Mesenchymal stem cell (in vitro differentiated cells and primary cell): ENCODE data around the gene ADAM23.

Source experiments
- DNase-seq: peaks from one replicate; pipeline ENCODE4 v3.0.0-alpha.2; 2013
- H2AFZ ChIP-seq: one replicate; pipeline ENCODE4 v1.6.1; 2013; ENCODE audit warnings: low read depth, mild to moderate bottlenecking, control low read depth, inconsistent platforms, low read length, moderate library complexity
- H2AK5ac ChIP-seq: 2 replicates; pipeline ENCODE4 v1.6.1; 2013; ENCODE audit warnings: low read length, moderate library complexity, mild to moderate bottlenecking, inconsistent platforms; ENCODE audit not compliant: severe bottlenecking
- H2BK120ac ChIP-seq: one replicate; pipeline ENCODE4 v1.6.1; 2013; ENCODE audit warnings: low read depth, mild to moderate bottlenecking, inconsistent platforms, low read length, moderate library complexity
- H2BK12ac ChIP-seq, 2 experiments: one replicate each; pipeline ENCODE4 v1.6.1; 2013; ENCODE audit warnings: inconsistent platforms in 2 of 2, low read length in 2 of 2, mild to moderate bottlenecking in 2 of 2, moderate library complexity in 2 of 2, control low read depth in 1 of 2
- H2BK15ac ChIP-seq: one replicate; pipeline ENCODE4 v1.6.1; 2013; ENCODE audit warnings: mild to moderate bottlenecking, low read depth, inconsistent platforms; ENCODE audit not compliant: poor library complexity, severe bottlenecking
- H2BK5ac ChIP-seq: 2 replicates; pipeline ENCODE4 v1.6.1; 2013; ENCODE audit warnings: low read depth, mild to moderate bottlenecking, low read length, control low read depth, inconsistent platforms; ENCODE audit not compliant: poor library complexity, severe bottlenecking
- H3K14ac ChIP-seq, 2 experiments: one replicate each; pipeline ENCODE4 v1.6.1; 2013; ENCODE audit warnings: inconsistent platforms in 2 of 2, low read length in 2 of 2, control low read depth in 1 of 2, mild to moderate bottlenecking in 1 of 2, moderate library complexity in 1 of 2
- H3K18ac ChIP-seq, 2 experiments: one replicate each; pipeline ENCODE4 v1.6.1; 2013; ENCODE audit warnings: inconsistent platforms in 2 of 2, low read length in 2 of 2, control low read depth in 1 of 2, low read depth in 1 of 2, mild to moderate bottlenecking in 1 of 2
- H3K23ac ChIP-seq, 2 experiments: one replicate each; pipeline ENCODE4 v1.6.1; 2013; ENCODE audit warnings: inconsistent platforms in 2 of 2, low read length in 2 of 2, mild to moderate bottlenecking in 2 of 2, moderate library complexity in 2 of 2, control low read depth in 1 of 2
- H3K27ac ChIP-seq: 2 replicates; pipeline ENCODE4 v1.5.1; 2013; ENCODE audit warnings: mild to moderate bottlenecking, moderate library complexity, low read length, control low read depth, inconsistent platforms; ENCODE audit not compliant: poor library complexity, severe bottlenecking
- H3K27me3 ChIP-seq, 2 experiments: 2 replicates each; pipeline versions ENCODE4 v1.6.1 to v1.7.0; 2013; ENCODE audit warnings: low read length in 2 of 2, mild to moderate bottlenecking in 2 of 2, moderate library complexity in 2 of 2, control low read depth in 1 of 2, inconsistent platforms in 1 of 2; ENCODE audit not compliant: control insufficient read depth in 1 of 2, insufficient read depth in 1 of 2
- H3K36me3 ChIP-seq, 2 experiments: 2 replicates each; pipeline versions ENCODE4 v1.6.1 to v1.7.0; 2013; ENCODE audit warnings: low read length in 2 of 2, control low read depth in 1 of 2, inconsistent platforms in 1 of 2, low read depth in 1 of 2, mild to moderate bottlenecking in 1 of 2; ENCODE audit not compliant: insufficient read depth in 2 of 2, control insufficient read depth in 1 of 2
- H3K4ac ChIP-seq, 2 experiments: one replicate each; pipeline ENCODE4 v1.6.1; 2013; ENCODE audit warnings: inconsistent platforms in 2 of 2, low read length in 2 of 2, mild to moderate bottlenecking in 2 of 2, moderate library complexity in 2 of 2, control low read depth in 1 of 2, low read depth in 1 of 2
- H3K4me1 ChIP-seq: 2 replicates; pipeline ENCODE4 v1.6.1; 2013; ENCODE audit warnings: low read depth, low read length, control low read depth; ENCODE audit not compliant: control insufficient read depth, insufficient read depth
- H3K4me2 ChIP-seq: 2 replicates; pipeline ENCODE4 v1.6.1; 2013; ENCODE audit warnings: low read length, mild to moderate bottlenecking, inconsistent platforms; ENCODE audit not compliant: poor library complexity, severe bottlenecking
- H3K4me3 ChIP-seq, 2 experiments: 2 replicates each; pipeline versions ENCODE4 v1.5.1 to v1.7.0; 2013; ENCODE audit warnings: low read length in 2 of 2, mild to moderate bottlenecking in 2 of 2, control low read depth in 1 of 2, low read depth in 1 of 2; ENCODE audit not compliant: insufficient read depth in 1 of 2
- H3K79me1 ChIP-seq: replicated peaks from 2 replicates; pipeline ENCODE4 v1.6.1; 2013; ENCODE audit warnings: mild to moderate bottlenecking, control low read depth, low read length, inconsistent platforms; ENCODE audit not compliant: poor library complexity, severe bottlenecking
- H3K9ac ChIP-seq: 2 replicates; pipeline ENCODE4 v1.7.0; 2013; ENCODE audit warnings: mild to moderate bottlenecking, low read length, moderate library complexity
- H3K9me3 ChIP-seq: 2 replicates; pipeline ENCODE4 v1.7.0; 2013; ENCODE audit warnings: mild to moderate bottlenecking, low read length; ENCODE audit not compliant: control insufficient read depth
- H4K8ac ChIP-seq: one replicate; pipeline ENCODE4 v1.6.1; 2013; ENCODE audit warnings: inconsistent platforms, mild to moderate bottlenecking, low read length, moderate library complexity
- H4K91ac ChIP-seq: one replicate; pipeline ENCODE4 v1.6.1; 2013; ENCODE audit warnings: mild to moderate bottlenecking, low read length, inconsistent platforms
- WGBS: methylation state at CpG from one replicate; pipeline ENCODE4 v1.1.7; 2013; ENCODE audit warnings: mixed read lengths; 5-methylcytosine and 5-hydroxymethylcytosine counted together

ADAM23 gene

DNA sequence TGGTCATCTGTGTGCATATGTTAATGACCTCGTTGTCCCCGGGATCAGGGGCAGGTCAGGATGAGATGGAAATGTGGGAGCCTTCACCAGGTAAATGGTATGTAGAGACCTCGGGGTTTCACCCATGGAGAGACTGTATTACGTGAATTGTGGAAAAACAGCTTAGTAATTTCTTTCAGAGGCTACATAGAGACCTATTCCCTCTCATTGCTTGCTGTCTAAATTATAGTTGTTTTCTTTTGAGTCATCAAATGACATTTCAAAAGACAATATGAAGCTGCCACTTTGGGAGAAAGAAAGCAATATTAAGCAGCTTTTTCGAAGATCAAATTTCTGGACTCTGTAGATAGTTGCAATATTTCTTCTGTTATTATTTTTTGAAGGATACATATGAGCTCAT is 20.4 kb downstream of the ADAM23 start:
- Histone ChIP-seq H2BK5ac (no peak overlapping the region), H3K4me3 (no peak overlapping the region), H4K91ac (no peak overlapping the region), H2BK120ac (no peak overlapping the region), H3K9me3 (no peaks in the 10 kb centered on the region), H2AFZ (no peak overlapping the region), H3K27ac (no peak overlapping the region), H3K4me2 (no peak overlapping the region), H3K79me1 (no peaks in the 10 kb centered on the region), H3K27me3 (no peaks in the 10 kb centered on the region), H3K14ac (no peak overlapping the region), H3K36me3 (no peaks in the 10 kb centered on the region), H3K18ac (no peak overlapping the region), H3K4ac (no peak overlapping the region), H3K9ac (no peak overlapping the region), H3K4me1 (no peaks in the 10 kb centered on the region), H4K8ac (no peak overlapping the region), H2BK15ac (no peak overlapping the region), H3K23ac (no peak overlapping the region), H2BK12ac (no peak overlapping the region), H2AK5ac (no peak overlapping the region)
- DNase-seq, result no peak
- whole genome bisulfite sequencing, result 87% methylated on average over 5 of the region's 5 CpGs

GRCh38 chr2:206464597-206464996 is 21.3 kb downstream of the ADAM23 start:
- H3K4me1 ChIP-seq, result no peaks in the 10 kb centered on the region
- no peaks in the 10 kb centered on the region for H3K9me3 ChIP-seq
- no peak overlapping the region for H4K8ac ChIP-seq
- H2AFZ ChIP-seq, result no peak overlapping the region
- no peak overlapping the region for H3K18ac ChIP-seq
- H3K79me1 ChIP-seq, result no peaks in the 10 kb centered on the region
- no peak overlapping the region for H4K91ac ChIP-seq
- H3K14ac ChIP-seq, result no peak overlapping the region
- H3K23ac ChIP-seq, result no peak overlapping the region
- H2BK5ac ChIP-seq, result no peak overlapping the region
- H2BK12ac ChIP-seq, result no peak overlapping the region
- no peak overlapping the region for H3K4me2 ChIP-seq
- no peaks in the 10 kb centered on the region for H3K27me3 ChIP-seq
- H3K27ac ChIP-seq, result no peak overlapping the region
- no peak overlapping the region for H2AK5ac ChIP-seq
- H3K4ac ChIP-seq, result no peak overlapping the region
- no peak overlapping the region for H2BK15ac ChIP-seq
- H2BK120ac ChIP-seq, result no peak overlapping the region
- DNase-seq, result no peak
- H3K4me3 ChIP-seq, result no peak overlapping the region
- H3K36me3 ChIP-seq, result no peaks in the 10 kb centered on the region
- 100% methylated on average over 1 of the region's 2 CpGs for WGBS
- H3K9ac ChIP-seq, result no peak overlapping the region

DNA sequence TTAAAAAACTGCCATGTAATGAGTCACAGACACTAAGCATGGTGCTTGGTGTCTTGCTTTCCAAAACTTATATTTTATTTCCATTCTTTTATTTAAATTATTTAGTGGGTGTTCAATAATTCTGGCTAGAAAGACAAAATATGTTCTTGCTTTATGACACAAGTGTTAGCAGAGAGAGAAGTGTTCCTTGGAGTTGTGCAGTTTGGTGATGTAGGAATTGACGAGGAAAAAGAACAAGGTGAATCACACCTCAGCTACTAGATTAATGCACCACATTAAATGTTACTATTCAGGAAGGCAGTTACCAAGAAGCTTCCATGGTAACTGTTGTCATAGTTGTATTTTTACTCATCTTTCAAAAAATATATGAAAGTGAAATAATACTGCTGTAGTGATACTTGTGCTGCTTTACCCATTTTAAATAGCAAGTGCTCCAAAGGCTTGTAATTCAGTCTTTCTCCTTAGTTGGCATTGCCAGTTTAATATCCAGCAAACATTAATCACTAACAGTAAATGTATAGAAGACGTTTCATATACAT is 28.3 kb downstream of the ADAM23 start:
- Histone ChIP-seq H3K4me2 (no peak overlapping the region), H3K18ac (no peak overlapping the region), H3K4me3 (no peak overlapping the region), H3K27ac (no peak overlapping the region), H2AFZ (no peak overlapping the region), H3K4me1 (no peaks in the 10 kb centered on the region), H4K91ac (no peak overlapping the region), H2BK5ac (no peak overlapping the region), H3K36me3 (no peaks in the 10 kb centered on the region), H3K27me3 (no peaks in the 10 kb centered on the region), H3K14ac (no peak overlapping the region), H3K9ac (no peak overlapping the region), H3K79me1 (no peaks in the 10 kb centered on the region), H2BK120ac (no peak overlapping the region), H2BK15ac (no peak overlapping the region), H3K23ac (no peak overlapping the region), H3K9me3 (no peaks in the 10 kb centered on the region), H3K4ac (no peak overlapping the region), H2BK12ac (no peak overlapping the region), H2AK5ac (no peak overlapping the region), H4K8ac (no peak overlapping the region)
- WGBS, result no CpG with 5 or more reads among the region's 2 CpGs
- DNase-seq, result no peak

- H2BK12ac ChIP-seq, result no peak overlapping the region
- H3K4ac ChIP-seq, result no peak overlapping the region
- no peak overlapping the region for H2AFZ ChIP-seq
- no peaks in the 10 kb centered on the region for H3K27me3 ChIP-seq
- no peak for DNase-seq
- no peak overlapping the region for H2AK5ac ChIP-seq
- H4K91ac ChIP-seq, result no peak overlapping the region
- H2BK120ac ChIP-seq, result no peak overlapping the region
- H3K9ac ChIP-seq, result no peak overlapping the region
- H3K18ac ChIP-seq, result no peak overlapping the region
- WGBS, result 90% methylated on average over 5 of the region's 5 CpGs
- no peak overlapping the region for H3K14ac ChIP-seq
- no peaks in the 10 kb centered on the region for H3K9me3 ChIP-seq
- no peak overlapping the region for H2BK15ac ChIP-seq
- H3K4me1 ChIP-seq, result no peaks in the 10 kb centered on the region
- H3K79me1 ChIP-seq, result no peaks in the 10 kb centered on the region
- no peak overlapping the region for H3K4me3 ChIP-seq
- H3K27ac ChIP-seq, result no peak overlapping the region
- H3K36me3 ChIP-seq, result no peaks in the 10 kb centered on the region
- no peak overlapping the region for H3K23ac ChIP-seq
- H2BK5ac ChIP-seq, result no peak overlapping the region
- H4K8ac ChIP-seq, result no peak overlapping the region
- H3K4me2 ChIP-seq, result no peak overlapping the region
Observed at GRCh38 chr2:206472094-206472493, 28.8 kb downstream of the ADAM23 start.
